Ishikawa (cell line): Measurements from ENCODE around the gene PIEZO1.
A peak's percentile ranks its signal among the peaks of the same experiment; 100 is the strongest.

Experiments used
- CEBPB ChIP-seq: IDR thresholded peaks from 2 replicates; pipeline ENCODE4 v1.6.1; 2012
- CREB1 ChIP-seq: IDR thresholded peaks from 2 replicates; pipeline ENCODE4 v1.6.1; 2012; ENCODE audit warnings: low read depth
- EGR1 ChIP-seq: IDR thresholded peaks from 2 replicates; pipeline ENCODE4 v1.6.1; 2012
- EP300 ChIP-seq: IDR thresholded peaks from 2 replicates; pipeline ENCODE4 v1.6.1; 2012; ENCODE audit warnings: borderline replicate concordance
- FOXM1 ChIP-seq: IDR thresholded peaks from 2 replicates; pipeline ENCODE4 v1.6.1; 2012; ENCODE audit warnings: low read depth, borderline replicate concordance
- NFIC ChIP-seq: IDR thresholded peaks from 2 replicates; pipeline ENCODE4 v1.6.1; 2012
- RAD21 ChIP-seq: IDR thresholded peaks from 2 replicates; pipeline ENCODE4 v1.6.1; 2012; ENCODE audit warnings: low read depth
- TAF1 ChIP-seq: IDR thresholded peaks from 2 replicates; pipeline ENCODE4 v1.6.1; 2012; ENCODE audit warnings: low read depth, mild to moderate bottlenecking
- TCF12 ChIP-seq: IDR thresholded peaks from 2 replicates; pipeline ENCODE4 v1.6.1; 2012; ENCODE audit warnings: low read depth
- TEAD4 ChIP-seq: IDR thresholded peaks from 2 replicates; pipeline ENCODE4 v1.6.1; 2012
- YY1 ChIP-seq: IDR thresholded peaks from 2 replicates; pipeline ENCODE4 v1.6.1; 2012; ENCODE audit warnings: low read depth
- ZBTB7A ChIP-seq: IDR thresholded peaks from 2 replicates; pipeline ENCODE4 v1.6.1; 2012; ENCODE audit warnings: low read depth
- TF ChIP-seq, protein P1 (sequence below): IDR thresholded peaks from 2 replicates; pipeline ENCODE4 v1.6.1; 2012
- TF ChIP-seq, protein P2 (sequence below): IDR thresholded peaks from 2 replicates; pipeline ENCODE4 v1.6.1; 2012; ENCODE audit warnings: low read depth, mild to moderate bottlenecking
- TF ChIP-seq, protein P3 (sequence below): IDR thresholded peaks from 2 replicates; pipeline ENCODE4 v1.6.1; 2012

The PIEZO1 gene

DNA sequence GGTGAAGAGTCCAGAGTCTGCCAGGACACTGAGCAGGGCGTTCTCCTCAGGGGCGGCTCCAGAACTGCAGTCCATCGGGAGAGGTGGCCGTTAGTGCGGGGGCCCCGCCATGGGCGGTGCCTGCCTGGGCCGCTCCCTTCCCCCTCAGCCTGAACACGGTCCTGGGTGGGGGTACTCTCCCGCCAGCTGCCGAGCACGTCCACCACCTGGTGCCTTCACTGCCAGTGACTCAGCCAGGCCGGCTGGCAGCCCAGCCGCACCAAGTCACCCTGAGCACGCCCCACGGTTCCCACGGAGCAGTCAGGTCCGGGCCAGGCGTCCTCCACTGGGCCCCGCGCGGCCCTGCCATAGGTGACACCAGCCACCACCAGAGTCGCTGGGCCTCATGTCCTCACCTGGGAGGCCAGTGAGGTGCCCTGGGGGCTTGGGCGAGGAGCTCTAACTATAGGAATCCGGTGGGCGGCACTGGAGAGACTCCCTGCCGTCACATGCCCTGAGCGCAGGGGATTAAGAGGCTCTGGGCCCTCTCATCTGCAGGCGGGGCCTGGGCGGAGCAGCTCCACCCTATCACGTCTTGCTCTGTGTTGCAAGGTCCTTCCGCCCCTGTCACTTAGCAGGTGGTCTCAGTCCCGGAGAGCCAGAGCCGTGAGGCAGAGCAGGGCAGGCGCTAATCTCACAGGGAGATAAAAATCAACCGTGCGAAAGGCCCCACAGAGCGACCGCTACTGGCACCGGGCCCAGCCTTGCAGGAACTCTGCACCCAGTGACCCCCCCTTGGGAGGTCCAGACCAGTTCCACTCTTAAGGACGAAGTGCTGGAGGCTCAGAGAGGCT, 14.3 kb downstream of the PIEZO1 start:
- no peak for TF ChIP-seq ZBTB7A
- peak; percentile 24; the same call in 1 of the 2 replicates for TF ChIP-seq RAD21
- TF ChIP-seq, protein P1, sequence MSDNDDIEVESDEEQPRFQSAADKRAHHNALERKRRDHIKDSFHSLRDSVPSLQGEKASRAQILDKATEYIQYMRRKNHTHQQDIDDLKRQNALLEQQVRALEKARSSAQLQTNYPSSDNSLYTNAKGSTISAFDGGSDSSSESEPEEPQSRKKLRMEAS = peak; percentile 66
- TF ChIP-seq FOXM1 = no peak
- TF ChIP-seq TEAD4 = peak; percentile 66
- peak; percentile 86 for TF ChIP-seq EP300
- peak; percentile 96 for TF ChIP-seq CEBPB
- peak; percentile 96 for TF ChIP-seq NFIC
- TF ChIP-seq TCF12 = peak; percentile 92
- TF ChIP-seq, protein P2, sequence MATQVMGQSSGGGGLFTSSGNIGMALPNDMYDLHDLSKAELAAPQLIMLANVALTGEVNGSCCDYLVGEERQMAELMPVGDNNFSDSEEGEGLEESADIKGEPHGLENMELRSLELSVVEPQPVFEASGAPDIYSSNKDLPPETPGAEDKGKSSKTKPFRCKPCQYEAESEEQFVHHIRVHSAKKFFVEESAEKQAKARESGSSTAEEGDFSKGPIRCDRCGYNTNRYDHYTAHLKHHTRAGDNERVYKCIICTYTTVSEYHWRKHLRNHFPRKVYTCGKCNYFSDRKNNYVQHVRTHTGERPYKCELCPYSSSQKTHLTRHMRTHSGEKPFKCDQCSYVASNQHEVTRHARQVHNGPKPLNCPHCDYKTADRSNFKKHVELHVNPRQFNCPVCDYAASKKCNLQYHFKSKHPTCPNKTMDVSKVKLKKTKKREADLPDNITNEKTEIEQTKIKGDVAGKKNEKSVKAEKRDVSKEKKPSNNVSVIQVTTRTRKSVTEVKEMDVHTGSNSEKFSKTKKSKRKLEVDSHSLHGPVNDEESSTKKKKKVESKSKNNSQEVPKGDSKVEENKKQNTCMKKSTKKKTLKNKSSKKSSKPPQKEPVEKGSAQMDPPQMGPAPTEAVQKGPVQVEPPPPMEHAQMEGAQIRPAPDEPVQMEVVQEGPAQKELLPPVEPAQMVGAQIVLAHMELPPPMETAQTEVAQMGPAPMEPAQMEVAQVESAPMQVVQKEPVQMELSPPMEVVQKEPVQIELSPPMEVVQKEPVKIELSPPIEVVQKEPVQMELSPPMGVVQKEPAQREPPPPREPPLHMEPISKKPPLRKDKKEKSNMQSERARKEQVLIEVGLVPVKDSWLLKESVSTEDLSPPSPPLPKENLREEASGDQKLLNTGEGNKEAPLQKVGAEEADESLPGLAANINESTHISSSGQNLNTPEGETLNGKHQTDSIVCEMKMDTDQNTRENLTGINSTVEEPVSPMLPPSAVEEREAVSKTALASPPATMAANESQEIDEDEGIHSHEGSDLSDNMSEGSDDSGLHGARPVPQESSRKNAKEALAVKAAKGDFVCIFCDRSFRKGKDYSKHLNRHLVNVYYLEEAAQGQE = no peak
- TF ChIP-seq YY1 = 0 out of 2 replicates have a peak, but pooled peaks have one; percentile 15
- TF ChIP-seq, protein P3, sequence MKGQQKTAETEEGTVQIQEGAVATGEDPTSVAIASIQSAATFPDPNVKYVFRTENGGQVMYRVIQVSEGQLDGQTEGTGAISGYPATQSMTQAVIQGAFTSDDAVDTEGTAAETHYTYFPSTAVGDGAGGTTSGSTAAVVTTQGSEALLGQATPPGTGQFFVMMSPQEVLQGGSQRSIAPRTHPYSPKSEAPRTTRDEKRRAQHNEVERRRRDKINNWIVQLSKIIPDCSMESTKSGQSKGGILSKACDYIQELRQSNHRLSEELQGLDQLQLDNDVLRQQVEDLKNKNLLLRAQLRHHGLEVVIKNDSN = peak; percentile 67
- TF ChIP-seq CREB1 = no peak
- peak; percentile 45; the same call in 1 of the 2 replicates for TF ChIP-seq EGR1
- TF ChIP-seq TAF1 = no peak

DNA sequence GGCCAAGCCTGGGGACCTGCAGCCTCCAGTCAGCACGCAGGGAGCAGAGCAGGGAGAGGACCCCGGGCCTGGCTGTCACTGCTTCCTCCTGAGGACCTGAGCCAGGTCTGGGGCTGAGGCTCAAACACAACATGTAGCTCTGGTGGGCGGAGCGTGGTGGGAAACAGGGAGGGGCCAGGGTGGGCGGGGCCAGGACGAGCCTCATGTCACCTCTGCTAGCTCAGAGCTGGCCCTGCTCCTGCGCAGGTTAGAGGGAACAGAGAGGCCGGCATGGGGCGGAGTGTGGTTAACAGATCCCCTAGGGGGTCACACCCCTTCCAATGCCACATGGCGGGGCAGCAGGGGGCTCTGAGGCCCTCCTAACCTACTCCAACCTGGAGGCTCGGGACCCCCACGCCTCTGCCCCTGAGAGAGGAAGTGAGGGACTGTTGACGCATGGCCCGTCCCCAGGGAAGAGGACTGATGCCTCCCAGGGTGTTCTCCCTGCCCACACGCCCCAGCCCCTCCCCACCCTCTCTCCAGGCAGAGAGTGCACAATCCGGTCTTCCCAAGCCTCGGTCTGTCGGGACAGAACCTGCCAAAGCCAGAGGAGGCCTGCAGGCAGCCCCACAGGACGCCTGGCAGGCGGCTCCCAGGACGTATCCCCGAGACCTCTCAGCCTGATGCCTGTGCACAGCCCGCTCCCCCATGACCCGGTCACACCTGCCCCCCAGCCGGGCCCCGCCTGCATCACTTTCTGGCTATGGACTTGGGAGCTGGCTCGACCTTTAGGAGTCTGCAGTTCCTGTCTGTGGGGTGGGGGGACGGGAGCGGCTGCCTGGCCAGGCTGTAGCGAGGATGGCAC, 15.2 kb downstream of the PIEZO1 start:
- TF ChIP-seq, protein P2 = no peak
- TF ChIP-seq TEAD4 = peak; percentile 34; the same call in 1 of the 2 replicates
- TF ChIP-seq EGR1 = 0 out of 2 replicates have a peak, but pooled peaks have one; percentile 44
- no peak for TF ChIP-seq CREB1
- no peak for TF ChIP-seq TAF1
- TF ChIP-seq CEBPB = no peak
- TF ChIP-seq, protein P3 = no peak
- TF ChIP-seq NFIC = peak; percentile 43
- no peak for TF ChIP-seq FOXM1
- peak; percentile 27; the same call in 1 of the 2 replicates for TF ChIP-seq YY1
- TF ChIP-seq TCF12 = no peak
- no peak for TF ChIP-seq ZBTB7A
- TF ChIP-seq, protein P1 = peak; percentile 62; the same call in 1 of the 2 replicates
- peak; percentile 34; the same call in 1 of the 2 replicates for TF ChIP-seq EP300
- TF ChIP-seq RAD21 = no peak

DNA sequence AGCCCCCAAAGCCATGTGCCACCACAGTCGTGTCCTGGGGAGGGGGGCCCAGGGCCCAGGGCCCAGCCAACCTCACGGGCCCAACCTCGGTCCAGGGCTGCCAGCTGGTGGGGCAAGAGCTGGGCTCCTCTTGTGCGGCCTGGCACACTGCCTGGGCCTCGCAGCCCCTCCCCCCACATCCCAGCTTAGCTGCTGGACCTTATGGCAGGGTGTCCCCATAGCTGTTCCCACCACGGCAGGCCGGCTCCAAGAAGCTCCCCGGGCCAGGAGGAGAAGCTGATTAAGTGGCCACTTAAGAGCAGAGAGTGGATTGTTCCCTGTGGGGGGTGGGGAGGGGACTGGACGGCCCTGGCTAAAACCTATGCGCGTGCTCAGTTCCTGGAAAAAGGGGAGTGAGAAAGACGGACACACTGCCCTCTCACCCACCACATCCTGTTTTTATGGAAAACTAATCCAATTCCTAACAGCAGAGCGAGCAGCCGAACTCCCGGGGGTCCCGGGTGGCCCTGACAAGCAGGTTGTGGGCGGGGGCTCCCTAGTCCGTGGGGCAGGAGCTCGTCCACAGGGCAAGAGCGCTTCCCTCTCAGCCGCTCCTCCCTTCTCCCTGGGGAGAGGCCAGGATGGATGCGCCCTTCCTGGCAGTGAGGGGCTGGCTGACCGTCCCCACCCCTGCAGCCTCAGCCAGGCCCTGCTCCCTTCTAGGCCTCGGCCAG, 16.8 kb downstream of the PIEZO1 start:
- TF ChIP-seq CREB1 = no peak
- TF ChIP-seq YY1 = no peak
- TF ChIP-seq RAD21 = no peak
- peak; percentile 54 for TF ChIP-seq NFIC
- TF ChIP-seq ZBTB7A = peak; percentile 57
- TF ChIP-seq, protein P1 = peak; percentile 36; the same call in 1 of the 2 replicates

DNA sequence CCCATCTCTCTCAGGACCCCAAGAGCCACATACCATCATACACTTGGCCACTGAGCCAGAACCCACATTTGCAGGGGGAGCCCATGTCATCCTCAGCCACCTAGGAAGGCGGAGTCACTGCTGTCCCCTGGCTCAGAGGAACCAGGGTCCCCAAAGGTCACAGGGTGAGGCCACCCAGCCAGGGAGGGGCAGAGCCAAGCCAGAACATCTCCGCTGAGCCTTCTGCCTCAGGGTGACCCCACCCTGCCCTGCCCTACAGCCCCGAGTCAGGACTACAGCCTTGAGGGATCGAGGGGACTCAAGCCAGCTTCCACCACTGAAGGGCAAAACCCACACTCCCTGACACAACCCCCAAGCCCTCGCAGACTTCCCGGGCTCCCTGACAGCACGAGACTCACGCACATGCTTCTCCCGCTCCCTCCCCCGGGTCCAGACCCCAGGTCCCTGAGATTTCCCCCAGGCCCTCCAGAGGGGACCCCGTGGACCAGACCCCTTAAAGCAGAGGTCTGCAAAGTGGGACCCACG, 17.4 kb downstream of the PIEZO1 start:
- TF ChIP-seq, protein P3 = no peak
- no peak for TF ChIP-seq FOXM1
- no peak for TF ChIP-seq TEAD4
- TF ChIP-seq TAF1 = no peak
- TF ChIP-seq RAD21 = no peak
- TF ChIP-seq TCF12 = no peak
- no peak for TF ChIP-seq CEBPB
- TF ChIP-seq, protein P1 = no peak
- TF ChIP-seq NFIC = no peak
